Measurements from ENCODE around the gene PTPRN2.

The PTPRN2 gene

GRCh38 chr7:157508477-157508881 lies 1079.1 kb downstream of the PTPRN2 start:
- no peak for TF ChIP-seq CTCF (IDR thresholded peaks at IDR 0.05; ENCODE audit: borderline replicate concordance, control extremely low read depth, extremely low read depth, insufficient read depth, missing control alignments)
- in situ Hi-C loops (cut with MboI; ENCODE audit: low sequenced_read_pairs, unreplicated experiment), result no loop called here
- no peak for DNase-seq (ENCODE audit: low spot score)

DNA sequence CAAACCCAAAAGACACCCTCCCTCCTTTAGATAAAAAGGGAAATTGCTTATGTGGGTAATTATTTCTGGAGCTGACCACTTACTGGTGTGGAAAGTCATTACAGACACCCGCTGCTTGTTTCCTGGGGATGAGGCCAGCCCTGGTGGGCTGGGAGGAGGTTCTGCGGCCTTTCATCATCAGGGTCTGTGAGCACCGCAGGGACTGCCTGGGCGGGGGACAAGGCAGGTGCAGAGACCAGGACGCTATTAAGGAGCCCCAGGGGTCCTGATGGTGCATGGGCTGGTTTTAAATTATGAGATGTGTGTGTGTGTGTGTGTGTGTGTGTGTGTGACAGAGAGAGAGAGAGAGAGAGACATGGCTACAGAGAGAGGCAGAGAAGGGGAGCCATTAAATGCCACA lies 1079.6 kb downstream of the PTPRN2 start:
- in situ Hi-C loops (cut with MboI; ENCODE audit: low sequenced_read_pairs, unreplicated experiment), result no loop called here
- TF ChIP-seq CTCF (IDR thresholded peaks at IDR 0.05; ENCODE audit: borderline replicate concordance, control extremely low read depth, extremely low read depth, insufficient read depth, missing control alignments), result no peak
- no peak for DNase-seq (ENCODE audit: low spot score)

GRCh38 chr7:157506268-157506667 lies 1081.4 kb downstream of the PTPRN2 start:
- TF ChIP-seq CTCF (IDR thresholded peaks at IDR 0.05; ENCODE audit: borderline replicate concordance, control extremely low read depth, extremely low read depth, insufficient read depth, missing control alignments), result no peak
- no peak for DNase-seq (ENCODE audit: low spot score)
- in situ Hi-C loops (cut with MboI; ENCODE audit: low sequenced_read_pairs, unreplicated experiment), result no loop called here

DNA sequence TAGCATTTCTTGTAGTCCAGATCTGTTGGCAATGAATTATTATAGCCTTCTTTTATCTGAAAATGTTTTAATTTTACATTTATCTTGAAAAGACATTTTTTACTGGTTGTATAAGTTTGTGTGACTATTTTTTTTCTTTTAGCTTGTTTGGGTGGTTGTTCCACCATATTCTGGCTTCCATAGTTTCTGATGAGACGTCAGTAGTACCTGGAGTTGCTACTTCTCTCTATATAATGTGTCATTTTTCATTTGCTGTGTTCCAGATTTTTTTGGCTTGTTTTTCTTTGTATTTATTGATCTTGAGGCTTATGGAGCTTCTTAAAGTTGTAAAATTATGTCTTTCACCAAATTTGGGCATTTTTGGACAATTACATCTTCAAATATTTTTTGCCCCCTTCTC lies 1082.0 kb downstream of the PTPRN2 start:
- no peak for DNase-seq (ENCODE audit: low spot score)
- in situ Hi-C loops (cut with MboI; ENCODE audit: low sequenced_read_pairs, unreplicated experiment), result no loop called here
- TF ChIP-seq CTCF (IDR thresholded peaks at IDR 0.05; ENCODE audit: borderline replicate concordance, control extremely low read depth, extremely low read depth, insufficient read depth, missing control alignments), result no peak

- TF ChIP-seq CTCF (IDR thresholded peaks at IDR 0.05; ENCODE audit: borderline replicate concordance, control extremely low read depth, extremely low read depth, insufficient read depth, missing control alignments), result no peak
- in situ Hi-C loops (cut with MboI; ENCODE audit: low sequenced_read_pairs, unreplicated experiment), result no loop called here
- no peak for DNase-seq (ENCODE audit: low spot score)
These were observed 1084.4 kb downstream of the PTPRN2 start for GRCh38 chr7:157503229-157503628.

- no peak for DNase-seq (ENCODE audit: low spot score)
- in situ Hi-C loops (cut with MboI; ENCODE audit: low sequenced_read_pairs, unreplicated experiment), result no loop called here
These were observed 1084.9 kb downstream of the PTPRN2 start for GRCh38 chr7:157502701-157503111.

More at GRCh38 chr7:157502701-157503111, 1084.9 kb downstream of the PTPRN2 start:
- no peak for TF ChIP-seq CTCF (IDR thresholded peaks at IDR 0.05; ENCODE audit: borderline replicate concordance, control extremely low read depth, extremely low read depth, insufficient read depth, missing control alignments)
